Heart right ventricle (tissue), 16 donors: ENCODE results near the gene COL5A1. TPM values are rescaled to one million over a fixed set of nuclear protein-coding genes. Genes with fewer than 3 reads are reported as not detected.

Source experiments
- ATAC-seq, 8 donors: fragments of 200-7000 bp; cut with Tn5 transposase; one replicate each; pipeline ENCODE4 v1.9.1; 2020; ENCODE audit warnings: mild to moderate bottlenecking in 8 of 8, moderate library complexity in 8 of 8, moderate number of reproducible peaks in 1 of 8
- DNase-seq, 2 donors: peaks; one replicate each; pipeline ENCODE4 v3.0.0-alpha.2; 2020
- H3K27ac ChIP-seq, 10 donors: fragments of 200-600 bp; sonication (generic) in 2 of 10; one replicate each; pipeline versions ENCODE4 v1.5.0 to v1.8.0; 2020 to 2022; ENCODE audit warnings: mild to moderate bottlenecking in 3 of 10
- H3K27me3 ChIP-seq, 7 donors: fragments of 200-600 bp; one replicate each; pipeline ENCODE4 v1.8.0; 2021 to 2022; ENCODE audit warnings: mild to moderate bottlenecking in 2 of 7
- H3K36me3 ChIP-seq, 9 donors: fragments of 200-600 bp; sonication (generic) in 1 of 9; one replicate each; pipeline versions ENCODE4 v1.5.0 to v1.8.0; 2020 to 2022; ENCODE audit warnings: mild to moderate bottlenecking in 2 of 9
- H3K4me1 ChIP-seq, 9 donors: fragments of 200-600 bp; sonication (generic) in 1 of 9; one replicate each; pipeline versions ENCODE4 v1.5.0 to v1.8.0; 2020 to 2022; ENCODE audit warnings: mild to moderate bottlenecking in 4 of 9
- H3K4me3 ChIP-seq, 10 donors: fragments of 200-600 bp; sonication (generic) in 2 of 10; one replicate each; pipeline versions ENCODE4 v1.5.0 to v1.8.0; 2020 to 2022; ENCODE audit warnings: mild to moderate bottlenecking in 7 of 10, moderate library complexity in 2 of 10
- H3K9me3 ChIP-seq, 11 donors: fragments of 200-600 bp in 10 of 11; sonication (generic) in 2 of 11; one replicate each; pipeline versions ENCODE4 v1.5.0 to v1.8.0; 2013 to 2022; ENCODE audit warnings: mild to moderate bottlenecking in 2 of 11, control low read depth in 1 of 11, moderate library complexity in 1 of 11
- WGBS, 2 donors: extraction: QIAGEN DNeasy Blood & Tissue Kit; methylation state at CpG; one replicate each; pipeline ENCODE4 v1.1.7; 2013; ENCODE audit warnings: inconsistent platforms in 1 of 2; 5-methylcytosine and 5-hydroxymethylcytosine counted together
- intact Hi-C, 10 donors: fragments of 100-400 bp; cut with DNase I; formaldehyde crosslinking; loops; one replicate each; pipeline versions ENCODE4 v1.11.1 to v1.14.2; 2022
- polyA plus RNA-seq, 2 donors: library from polyadenylated mRNA; stranded (reverse); fragments of 200-250 nt; gene quantifications; one replicate each; pipeline ENCODE4 v1.2.3, GENCODE V29; 2013
- total RNA-seq, 10 donors: library from RNA; stranded (reverse); fragmentation: NEBNext Ultra II Directional in 3 of 10; extraction: Animal tissue kit (Norgen Biotek cat#: 25700) in 3 of 10; gene quantifications; one replicate each; pipeline versions ENCODE4 v1.2.1 to v1.2.4, GENCODE V29; 2021 to 2023
- TF ChIP-seq, protein P1 (sequence below), 9 donors: fragments of 200-600 bp; sonication (generic) in 2 of 9; IDR thresholded peaks; one replicate each; pipeline versions ENCODE4 v1.5.0 to v1.8.0; 2021 to 2022; ENCODE audit warnings: antibody characterized with exemption in 9 of 9, mild to moderate bottlenecking in 5 of 9, moderate library complexity in 1 of 9
- donor health status: Arrhythmogenic right ventricular cardiomyopathy.
- donor health status: ischemic (EF 13 %, LVEDD 7.1; RV severe dilation, severe dysfunction).
- donor health status: healthy with polysubstance abuse.
- donor health status: DM: no; HTN: yes; CAD: no.
- donor health status: DM: no; HTN: no; CAD: no.
- donor health status: ischemic (EF 25% LVEDD 6.9; RV normal size, moderate dysfunction).
- donor health status: ischemic (EF 25% LVEDD 5.7; RV mildly dilated, moderate dysfunction).
- donor health status: healthy.
- donor health status: DM: yes; HTN: yes; CAD: no.
- donor health status: Ischemic cardiomyopathy.
- donor health status: ischemic (EF 35%, LVEDD 5.7; RV mildly dilated, moderate dysfunction).
- donor health status: nonischemic (EF 11% LVEDD 7.7; RV severe dilation, severe dysfunction).
- donor health status: DM: yes; HTN: yes; CAD: no.
- donor health status: PGD.
- donor health status: ischemic (EF 29% LVEDD 5.4; RV normal size, mild dysfunction).
- donor health status: nonischemic (EF 23%, LVEDD 6.1; RV moderate dilation, normal function).

Gene COL5A1
- total and polyA plus RNA-seq, 12 donors, result 8.1 to 60.0 (median 13.3) TPM

DNA sequence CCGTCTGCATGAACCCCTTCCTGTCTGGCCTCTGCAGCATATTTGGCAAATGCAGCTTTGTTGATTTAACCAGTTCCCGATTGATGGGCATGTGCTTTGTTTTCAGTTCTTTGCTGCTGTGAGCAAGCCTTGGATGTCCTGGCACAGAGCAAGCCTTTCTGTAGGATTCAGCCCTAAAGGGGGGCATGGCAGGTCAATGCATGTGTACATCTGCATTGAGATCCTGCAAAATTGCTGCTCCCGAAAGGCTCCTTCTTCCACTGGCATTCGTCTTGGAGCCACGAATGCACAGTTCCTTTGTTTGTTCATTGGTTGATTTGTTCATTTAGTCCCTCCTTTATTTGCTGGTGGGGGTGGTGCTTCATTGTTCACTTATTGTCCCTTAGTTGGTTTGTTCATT, 34.8 kb downstream of the COL5A1 start:
- intact Hi-C loops, result no loop called here
- ATAC-seq, result no peak
- WGBS, 2 donors, result 73 to 79% methylated on average over 5 of the region's 5 CpGs

DNA sequence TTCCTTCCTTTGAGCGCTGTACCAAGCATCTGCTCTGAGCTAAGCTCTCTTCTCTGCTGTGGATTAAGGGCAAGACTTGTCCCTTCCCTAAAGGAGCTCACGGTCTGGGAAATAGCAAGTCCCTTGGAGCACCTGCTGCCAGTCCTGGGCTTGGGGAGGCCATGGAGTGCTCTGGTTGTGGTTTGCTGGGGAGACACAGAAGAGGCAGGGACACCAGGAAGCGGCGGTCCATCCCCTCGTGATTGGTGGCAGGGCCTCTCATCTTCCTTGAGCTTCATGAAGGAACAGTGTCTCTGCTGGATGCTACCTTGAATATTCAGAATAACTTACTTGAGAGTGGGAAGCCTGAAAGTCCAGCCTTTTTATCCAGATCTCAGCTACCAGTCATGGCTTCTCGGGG, 35.3 kb downstream of the COL5A1 start:
- Histone ChIP-seq H3K27ac (no peak overlapping the region), H3K9me3 (peaks cover 0 to 23% (median 0%) of the 10 kb centered on the region in 11 donors), H3K4me3 (no peak overlapping the region), H3K36me3 (no peaks in the 10 kb centered on the region), H3K27me3 (no peaks in the 10 kb centered on the region), H3K4me1 (peaks cover 5 to 26% (median 12%) of the 10 kb centered on the region in 9 donors)
- WGBS, 2 donors, result 89 to 92% methylated on average over 6 of the region's 6 CpGs
- intact Hi-C loops, result no loop called here
- DNase-seq (no peak), ATAC-seq (no peak)
- TF ChIP-seq, protein P1, sequence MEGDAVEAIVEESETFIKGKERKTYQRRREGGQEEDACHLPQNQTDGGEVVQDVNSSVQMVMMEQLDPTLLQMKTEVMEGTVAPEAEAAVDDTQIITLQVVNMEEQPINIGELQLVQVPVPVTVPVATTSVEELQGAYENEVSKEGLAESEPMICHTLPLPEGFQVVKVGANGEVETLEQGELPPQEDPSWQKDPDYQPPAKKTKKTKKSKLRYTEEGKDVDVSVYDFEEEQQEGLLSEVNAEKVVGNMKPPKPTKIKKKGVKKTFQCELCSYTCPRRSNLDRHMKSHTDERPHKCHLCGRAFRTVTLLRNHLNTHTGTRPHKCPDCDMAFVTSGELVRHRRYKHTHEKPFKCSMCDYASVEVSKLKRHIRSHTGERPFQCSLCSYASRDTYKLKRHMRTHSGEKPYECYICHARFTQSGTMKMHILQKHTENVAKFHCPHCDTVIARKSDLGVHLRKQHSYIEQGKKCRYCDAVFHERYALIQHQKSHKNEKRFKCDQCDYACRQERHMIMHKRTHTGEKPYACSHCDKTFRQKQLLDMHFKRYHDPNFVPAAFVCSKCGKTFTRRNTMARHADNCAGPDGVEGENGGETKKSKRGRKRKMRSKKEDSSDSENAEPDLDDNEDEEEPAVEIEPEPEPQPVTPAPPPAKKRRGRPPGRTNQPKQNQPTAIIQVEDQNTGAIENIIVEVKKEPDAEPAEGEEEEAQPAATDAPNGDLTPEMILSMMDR (IDR thresholded peaks at IDR 0.05), result no peak

More for the DNA sequence above, 34.8 kb downstream of the COL5A1 start:
- Histone ChIP-seq H3K27ac (no peak overlapping the region), H3K27me3 (no peaks in the 10 kb centered on the region), H3K4me1 (peaks cover 2 to 26% (median 7%) of the 10 kb centered on the region in 9 donors), H3K36me3 (no peaks in the 10 kb centered on the region), H3K9me3 (peaks cover 0 to 23% (median 0%) of the 10 kb centered on the region in 11 donors), H3K4me3 (no peak overlapping the region)
- TF ChIP-seq, protein P1 (IDR thresholded peaks at IDR 0.05), result no peak
- no peak for DNase-seq

GRCh38 chr9:134677743-134678142, 36.1 kb downstream of the COL5A1 start:
- H3K27ac ChIP-seq, result no peak overlapping the region
- 90 to 93% methylated on average over 11 of the region's 11 CpGs for WGBS, 2 donors
- DNase-seq, result no peak
- intact Hi-C loops, result no loop called here
- no peaks in the 10 kb centered on the region for H3K27me3 ChIP-seq
- H3K36me3 ChIP-seq, result no peaks in the 10 kb centered on the region
- H3K9me3 ChIP-seq, result peaks cover 0 to 19% (median 0%) of the 10 kb centered on the region in 11 donors
- no peak overlapping the region for H3K4me3 ChIP-seq
- H3K4me1 ChIP-seq, result peaks cover 6 to 34% (median 20%) of the 10 kb centered on the region in 9 donors
- no peak for ATAC-seq
- TF ChIP-seq, protein P1 (IDR thresholded peaks at IDR 0.05), result no peak

- Histone ChIP-seq H3K27me3 (no peaks in the 10 kb centered on the region), H3K36me3 (no peaks in the 10 kb centered on the region), H3K9me3 (peaks cover 0 to 14% (median 0%) of the 10 kb centered on the region in 11 donors), H3K27ac (no peak overlapping the region), H3K4me3 (no peak overlapping the region), H3K4me1 (peaks cover 6 to 34% (median 20%) of the 10 kb centered on the region in 9 donors)
- intact Hi-C loops, result no loop called here
- ATAC-seq (no peak), DNase-seq (no peak)
- TF ChIP-seq, protein P1 (IDR thresholded peaks at IDR 0.05), result no peak
- 82 to 88% methylated on average over 8 of the region's 8 CpGs for WGBS, 2 donors
Observed at GRCh38 chr9:134678206-134678605, 36.6 kb downstream of the COL5A1 start.
